Keratinocyte (primary cell): Measurements from ENCODE around the gene SEC14L1.

Source experiments
- CTCF ChIP-seq, 3 experiments: IDR thresholded peaks in 1 of 3; conservative IDR thresholded peaks in 1 of 3; optimal IDR thresholded peaks in 1 of 3; 2 replicates in 2 of 3; 3 replicates in 1 of 3; pipeline versions ENCODE3 to v1.5.1; 2011; ENCODE audit warnings: low read length in 3 of 3, mild to moderate bottlenecking in 3 of 3, moderate library complexity in 2 of 3, control low read depth in 1 of 3, inconsistent platforms in 1 of 3; ENCODE audit not compliant: insufficient read depth in 2 of 3; ENCODE audit errors: extremely low read depth in 1 of 3
- EZH2 ChIP-seq: IDR thresholded peaks from one replicate; pipeline ENCODE4 v1.6.1; 2012; ENCODE audit warnings: inconsistent platforms, mild to moderate bottlenecking, low read length, moderate library complexity

- TF ChIP-seq CTCF (optimal IDR thresholded peaks at IDR 0.05 in 1 of 3, IDR thresholded peaks at IDR 0.05 in 1 of 3, conservative IDR thresholded peaks at IDR 0.05 in 1 of 3; ENCODE audit: extremely low read depth in 1 of 3, insufficient read depth in 2 of 3, low read length in 3 of 3) (no peak), EZH2 (no peak)
Measured at GRCh38 chr17:77215281-77215680, 74.5 kb downstream of the SEC14L1 start.
